Sigmoid colon (tissue), 4 donors: ENCODE measurements around the gene ZG16B.

Experiments used
- CTCF ChIP-seq, 4 experiments: fragments of 450-650 bp in 3 of 4; fragments of 200-600 bp in 1 of 4; IDR thresholded peaks; one replicate each; pipeline ENCODE4 v1.5.1; 2016 to 2019; ENCODE audit warnings: antibody characterized with exemption in 4 of 4, mild to moderate bottlenecking in 3 of 4, moderate library complexity in 2 of 4
- EP300 ChIP-seq, 4 donors: sonication (generic); formaldehyde crosslinking; IDR thresholded peaks; one replicate each; pipeline ENCODE4 v1.6.1; 2017; ENCODE audit warnings: antibody characterized with exemption in 4 of 4
- POLR2A ChIP-seq, 2 donors: fragments of 450-650 bp; IDR thresholded peaks; one replicate each; pipeline ENCODE4 v1.6.1; 2016; ENCODE audit warnings: antibody characterized with exemption in 2 of 2, mild to moderate bottlenecking in 2 of 2, moderate library complexity in 2 of 2
- POLR2AphosphoS5 ChIP-seq, 4 donors: sonication (generic); formaldehyde crosslinking; IDR thresholded peaks; one replicate each; pipeline ENCODE4 v1.6.1; 2017; ENCODE audit warnings: antibody characterized with exemption in 4 of 4

- TF ChIP-seq CTCF (IDR thresholded peaks at IDR 0.05) (no peak), POLR2A (IDR thresholded peaks at IDR 0.05) (no peak), POLR2AphosphoS5 (IDR thresholded peaks at IDR 0.05) (no peak), EP300 (IDR thresholded peaks at IDR 0.05) (no peak)
These were observed 39.5 kb upstream of the ZG16B start for GRCh38 chr16:2790631-2791030.
